COR-L47 (cell line): ENCODE data around the gene LBP.
"Not testable (repeated sequence)": the region's sequence is repeated elsewhere in the genome, so short reads cannot be mapped to it uniquely, and the experiment has no call there.

ENCODE experiments used
- DNase-seq: peaks from one replicate; lab custom pipeline; 2025; lab: John Stamatoyannopoulos, UW

The LBP gene

GRCh38 chr20:38395751-38396395 is 49.6 kb downstream of the LBP start:
- not testable (repeated sequence) for DNase-seq

- no peak for DNase-seq
These were observed 55.8 kb downstream of the LBP start for GRCh38 chr20:38402089-38402488.

- no peak for DNase-seq
These were observed 56.5 kb downstream of the LBP start for GRCh38 chr20:38402816-38403215.

- DNase-seq = no peak
These were observed 57.7 kb downstream of the LBP start for GRCh38 chr20:38404016-38404415.

GRCh38 chr20:38405132-38405531 is 58.9 kb downstream of the LBP start:
- DNase-seq = no peak

GRCh38 chr20:38406476-38406875 is 60.2 kb downstream of the LBP start:
- no peak for DNase-seq

GRCh38 chr20:38407321-38407720 is 61.0 kb downstream of the LBP start:
- DNase-seq = no peak

- DNase-seq = not testable (repeated sequence)
These were observed 61.5 kb downstream of the LBP start for GRCh38 chr20:38407822-38408221.

GRCh38 chr20:38412877-38413577 is 66.7 kb downstream of the LBP start:
- DNase-seq = no peak

- DNase-seq = no peak
These were observed 68.6 kb downstream of the LBP start for GRCh38 chr20:38414769-38415450.

GRCh38 chr20:38418509-38419204 is 72.4 kb downstream of the LBP start:
- no peak for DNase-seq

- no peak for DNase-seq
These were observed 74.3 kb downstream of the LBP start for GRCh38 chr20:38420388-38421085.

GRCh38 chr20:38421915-38422314 is 75.6 kb downstream of the LBP start:
- DNase-seq = no peak

- no peak for DNase-seq
These were observed 77.3 kb downstream of the LBP start for GRCh38 chr20:38423541-38423940.

GRCh38 chr20:38424401-38424800 is 78.1 kb downstream of the LBP start:
- DNase-seq = no peak

- no peak for DNase-seq
These were observed 80.0 kb downstream of the LBP start for GRCh38 chr20:38426006-38426897.
